ENCODE measurements around the gene POLQ.
"Not testable (repeated sequence)": the region's sequence is repeated elsewhere in the genome, so short reads cannot be mapped to it uniquely, and the experiment has no call there.

The POLQ gene

DNA sequence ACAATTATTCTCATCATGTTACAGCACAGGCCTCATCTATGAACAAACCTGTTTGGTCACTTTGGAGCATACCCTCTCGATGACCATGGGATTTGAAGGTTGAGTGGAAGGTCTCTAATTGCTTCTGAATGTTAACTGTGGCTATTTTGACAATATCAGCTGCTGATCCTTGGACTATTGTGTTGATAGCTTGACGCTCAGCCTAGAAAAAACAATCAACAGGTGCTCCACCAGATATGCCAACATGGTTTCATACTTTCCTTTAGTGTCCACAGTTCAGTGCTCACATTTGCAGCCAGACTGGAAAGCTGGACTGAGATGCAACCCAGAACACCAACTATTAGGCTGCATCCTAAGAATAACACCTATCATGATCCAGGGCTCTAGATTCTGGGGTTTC lies 109.7 kb downstream of the POLQ start:
- Histone ChIP-seq H3K9ac (no peak overlapping the region), H3K4me1 (peaks cover 19% of the 10 kb centered on the region), H3K36me3 (peaks cover 79% of the 10 kb centered on the region), H3K27me3 (no peaks in the 10 kb centered on the region), H3K4me3 (no peak overlapping the region), H3K4me2 (no peak overlapping the region), H3K9me3 (no peaks in the 10 kb centered on the region), H4K20me1 (no peaks in the 10 kb centered on the region), H3K27ac (no peak overlapping the region)
- TF ChIP-seq Cebpa-rat (IDR thresholded peaks at IDR 0.05), result no peak

DNA sequence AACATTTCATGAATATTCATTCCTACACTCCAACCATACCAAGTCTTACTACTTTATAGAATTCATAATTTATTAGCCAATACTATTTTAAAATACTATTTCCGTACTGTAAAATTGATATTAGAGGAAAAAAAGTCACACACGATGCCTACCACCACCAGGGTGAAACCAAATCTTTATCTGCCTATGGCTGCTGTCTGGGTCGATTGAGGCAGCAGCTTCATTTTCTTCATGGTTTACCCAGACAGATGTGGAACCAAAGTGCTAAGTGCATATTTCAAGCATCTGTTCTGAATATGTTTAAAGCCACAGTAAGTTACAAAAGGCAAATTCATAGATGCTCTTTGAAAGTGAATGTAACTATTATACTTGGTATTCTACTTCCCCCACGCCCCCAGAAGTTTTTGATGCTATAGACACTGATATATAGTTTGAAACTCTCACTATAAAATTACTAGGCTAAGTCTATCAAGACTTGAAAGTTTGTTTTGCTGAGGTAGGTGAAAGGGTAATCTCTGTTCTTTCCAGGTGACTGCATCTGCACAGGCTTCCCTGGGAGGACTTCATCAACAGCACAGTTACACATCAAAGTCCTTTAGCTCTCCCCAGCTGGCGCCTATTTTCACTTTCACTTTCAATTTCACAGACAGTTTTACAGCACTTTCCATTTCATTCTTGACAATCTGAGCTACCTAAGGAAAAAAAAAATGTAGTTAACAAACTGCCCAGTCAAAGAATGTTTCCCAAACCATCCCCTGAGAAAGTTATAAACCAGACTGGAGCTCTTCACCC lies 113.9 kb downstream of the POLQ start:
- H3K36me3 ChIP-seq, result peaks cover 77% of the 10 kb centered on the region
- H3K9me3 ChIP-seq, result no peaks in the 10 kb centered on the region
- peak overlapping the region; percentile 48 for H3K4me2 ChIP-seq
- no peak overlapping the region for H3K9ac ChIP-seq
- peaks cover 25% of the 10 kb centered on the region for H3K4me1 ChIP-seq
- no peak overlapping the region for H3K4me3 ChIP-seq
- no peak for TF ChIP-seq Cebpa-rat (IDR thresholded peaks at IDR 0.05)
- H4K20me1 ChIP-seq, result no peaks in the 10 kb centered on the region
- H3K27me3 ChIP-seq, result no peaks in the 10 kb centered on the region
- H3K27ac ChIP-seq, result no peak overlapping the region

DNA sequence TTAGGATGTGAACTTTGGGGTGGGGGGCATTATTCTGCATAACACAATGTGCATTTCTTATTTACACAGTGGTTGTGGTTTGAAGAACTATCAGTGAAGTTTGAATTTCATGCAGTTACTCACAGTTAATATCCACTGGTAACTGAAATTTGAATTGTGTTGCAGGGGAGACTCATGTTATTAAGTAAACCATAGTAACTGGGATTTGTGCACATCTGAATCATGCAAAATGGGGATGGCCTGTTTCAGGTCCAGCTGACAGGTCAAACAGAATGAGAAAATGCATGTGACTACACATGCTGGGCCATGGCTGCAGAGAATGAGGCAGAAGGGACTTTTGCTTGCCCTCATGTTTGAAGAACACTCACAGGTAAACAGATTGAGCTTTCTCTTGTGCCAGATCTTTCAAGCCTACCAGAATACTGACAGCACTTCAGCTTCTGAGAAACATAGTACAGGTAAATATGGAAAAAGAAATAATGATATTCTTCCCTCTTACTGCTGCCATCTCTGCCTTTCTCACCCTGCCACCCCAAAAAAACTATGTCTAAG lies 115.0 kb downstream of the POLQ start:
- Histone ChIP-seq H3K4me2 (no peak overlapping the region), H3K9me3 (no peaks in the 10 kb centered on the region), H3K27ac (no peak overlapping the region), H3K27me3 (no peaks in the 10 kb centered on the region), H3K4me1 (peaks cover 25% of the 10 kb centered on the region), H3K36me3 (peaks cover 77% of the 10 kb centered on the region), H3K9ac (no peak overlapping the region), H3K4me3 (no peak overlapping the region), H4K20me1 (no peaks in the 10 kb centered on the region)
- no peak for TF ChIP-seq Cebpa-rat (IDR thresholded peaks at IDR 0.05)

DNA sequence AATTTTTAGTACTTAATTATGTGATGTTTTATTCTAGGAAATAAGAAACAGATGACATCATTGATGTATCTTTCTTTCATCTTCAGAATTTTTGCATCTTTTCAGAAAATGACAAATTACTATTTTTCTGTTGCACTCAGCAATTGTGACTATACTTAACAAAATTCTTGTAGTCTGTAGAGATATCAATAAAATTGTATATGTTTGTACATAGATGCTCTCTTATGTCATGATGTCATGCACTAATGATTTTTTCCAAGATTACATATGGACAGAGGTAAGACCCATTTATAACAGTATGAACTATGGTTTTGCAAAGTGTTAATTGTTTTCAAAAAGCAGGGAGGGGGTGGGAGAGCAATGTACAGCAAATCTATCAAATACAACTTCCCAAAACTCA lies 121.2 kb downstream of the POLQ start:
- no peak overlapping the region for H3K4me2 ChIP-seq
- H3K36me3 ChIP-seq, result peaks cover 32% of the 10 kb centered on the region; the same call in 1 of the 2 replicates
- H4K20me1 ChIP-seq, result no peaks in the 10 kb centered on the region
- peaks cover 6% of the 10 kb centered on the region; the same call in 1 of the 2 replicates for H3K4me1 ChIP-seq
- H3K9ac ChIP-seq, result no peak overlapping the region
- H3K9me3 ChIP-seq, result no peaks in the 10 kb centered on the region
- no peak for TF ChIP-seq Cebpa-rat (IDR thresholded peaks at IDR 0.05)
- H3K27me3 ChIP-seq, result no peaks in the 10 kb centered on the region
- H3K4me3 ChIP-seq, result no peak overlapping the region
- no peak overlapping the region for H3K27ac ChIP-seq

DNA sequence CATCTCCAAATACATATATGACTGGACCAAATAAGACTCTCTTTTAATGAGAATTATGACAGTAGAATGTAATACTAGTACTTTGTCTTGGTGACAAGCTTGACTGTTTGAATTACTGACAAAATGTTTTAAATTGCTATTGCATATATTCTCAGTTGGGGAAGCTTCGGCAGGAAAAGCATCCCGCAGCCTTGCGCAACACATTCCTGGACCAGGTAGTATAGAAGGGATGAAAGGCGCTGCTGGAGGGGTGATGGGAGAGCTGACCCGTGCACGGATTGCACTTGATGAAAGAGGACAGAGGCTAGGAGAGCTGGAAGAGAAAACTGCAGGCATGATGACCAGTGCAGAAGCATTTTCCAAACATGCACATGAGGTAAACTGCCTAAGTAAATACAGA lies 127.6 kb downstream of the POLQ start:
- TF ChIP-seq Cebpa-rat (IDR thresholded peaks at IDR 0.05), result 0 out of 2 replicates have a peak, but pooled peaks have one; percentile 36
- Histone ChIP-seq H4K20me1 (no peaks in the 10 kb centered on the region), H3K4me2 (no peak overlapping the region), H3K36me3 (no peaks in the 10 kb centered on the region), H3K9ac (no peak overlapping the region), H3K4me1 (no peaks in the 10 kb centered on the region), H3K9me3 (no peaks in the 10 kb centered on the region), H3K4me3 (no peak overlapping the region), H3K27me3 (no peaks in the 10 kb centered on the region), H3K27ac (no peak overlapping the region)

DNA sequence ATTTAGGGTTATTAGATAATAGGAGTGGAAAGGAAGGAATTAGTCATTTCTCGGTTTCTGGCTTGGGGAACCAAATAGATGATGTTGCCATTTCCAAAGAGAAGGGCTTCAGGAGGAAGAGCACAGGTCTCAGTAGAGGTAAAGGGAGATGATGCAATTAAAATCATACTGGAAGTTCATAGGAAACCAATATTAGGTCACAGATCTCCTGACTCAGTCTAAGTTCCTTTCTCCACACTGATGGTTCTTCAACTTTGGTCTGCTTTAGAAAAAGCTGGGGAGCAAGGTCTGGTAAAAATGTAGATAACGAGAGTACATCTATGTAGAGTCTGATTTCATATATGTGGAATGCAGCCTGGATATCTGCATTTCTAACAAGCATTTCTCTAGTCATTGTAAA lies 130.9 kb downstream of the POLQ start:
- no peak overlapping the region for H3K27ac ChIP-seq
- no peak overlapping the region for H3K4me3 ChIP-seq
- TF ChIP-seq Cebpa-rat (IDR thresholded peaks at IDR 0.05), result no peak
- no peaks in the 10 kb centered on the region for H3K27me3 ChIP-seq
- no peaks in the 10 kb centered on the region for H3K4me1 ChIP-seq
- no peak overlapping the region for H3K4me2 ChIP-seq
- no peaks in the 10 kb centered on the region for H3K36me3 ChIP-seq
- no peaks in the 10 kb centered on the region for H3K9me3 ChIP-seq
- H3K9ac ChIP-seq, result no peak overlapping the region
- no peaks in the 10 kb centered on the region for H4K20me1 ChIP-seq

DNA sequence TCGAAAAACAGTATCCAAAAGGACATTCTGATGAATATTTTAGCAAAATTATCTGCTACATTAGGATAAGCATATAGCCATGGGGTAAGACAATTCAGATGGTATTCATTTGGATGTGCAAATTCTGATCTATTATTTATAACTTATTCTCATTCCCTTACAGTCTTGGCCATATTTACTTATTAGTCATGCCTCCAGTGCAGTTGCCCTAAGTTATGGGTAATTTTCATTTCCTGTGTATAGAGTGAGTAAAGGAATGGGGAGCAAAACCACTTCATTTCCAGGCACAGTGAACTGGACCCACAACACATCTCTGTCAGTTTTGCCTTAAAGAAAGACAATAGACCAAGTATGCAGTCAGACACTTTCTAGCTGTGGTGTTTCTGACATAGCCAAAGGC lies 134.3 kb downstream of the POLQ start:
- H3K9me3 ChIP-seq, result no peaks in the 10 kb centered on the region

DNA sequence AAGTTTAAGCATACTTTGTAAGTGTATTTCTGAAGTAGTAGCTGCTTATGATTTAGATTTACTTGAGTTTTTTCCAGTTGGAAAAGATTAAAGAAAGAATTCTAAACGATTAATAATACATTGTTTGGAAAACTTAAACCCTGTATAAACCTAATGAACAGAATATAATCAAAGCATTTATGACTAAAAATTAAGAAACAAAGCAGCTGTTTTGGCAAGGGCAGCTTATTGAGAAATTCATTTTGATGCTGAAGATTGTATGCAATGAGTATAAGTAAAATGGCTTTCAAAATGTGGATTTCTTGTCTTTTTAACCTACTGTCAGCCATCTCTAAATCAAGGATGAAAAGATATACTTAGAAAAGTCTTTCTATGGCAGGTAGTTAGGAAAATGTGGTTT lies 140.2 kb downstream of the POLQ start:
- no peak overlapping the region for H3K4me2 ChIP-seq
- TF ChIP-seq Cebpa-rat (IDR thresholded peaks at IDR 0.05), result no peak
- H3K27ac ChIP-seq, result no peak overlapping the region
- H3K9me3 ChIP-seq, result no peaks in the 10 kb centered on the region
- no peak overlapping the region for H3K4me3 ChIP-seq
- no peaks in the 10 kb centered on the region for H3K27me3 ChIP-seq
- no peak overlapping the region for H3K9ac ChIP-seq
- no peaks in the 10 kb centered on the region for H4K20me1 ChIP-seq
- no peaks in the 10 kb centered on the region for H3K36me3 ChIP-seq
- H3K4me1 ChIP-seq, result no peaks in the 10 kb centered on the region

More for the DNA sequence above, 134.3 kb downstream of the POLQ start:
- H3K4me3 ChIP-seq, result no peak overlapping the region
- no peaks in the 10 kb centered on the region for H4K20me1 ChIP-seq
- H3K9ac ChIP-seq, result no peak overlapping the region
- no peak overlapping the region for H3K27ac ChIP-seq
- TF ChIP-seq Cebpa-rat (IDR thresholded peaks at IDR 0.05), result no peak
- no peaks in the 10 kb centered on the region for H3K36me3 ChIP-seq
- H3K27me3 ChIP-seq, result no peaks in the 10 kb centered on the region
- no peaks in the 10 kb centered on the region for H3K4me1 ChIP-seq
- no peak overlapping the region for H3K4me2 ChIP-seq

DNA sequence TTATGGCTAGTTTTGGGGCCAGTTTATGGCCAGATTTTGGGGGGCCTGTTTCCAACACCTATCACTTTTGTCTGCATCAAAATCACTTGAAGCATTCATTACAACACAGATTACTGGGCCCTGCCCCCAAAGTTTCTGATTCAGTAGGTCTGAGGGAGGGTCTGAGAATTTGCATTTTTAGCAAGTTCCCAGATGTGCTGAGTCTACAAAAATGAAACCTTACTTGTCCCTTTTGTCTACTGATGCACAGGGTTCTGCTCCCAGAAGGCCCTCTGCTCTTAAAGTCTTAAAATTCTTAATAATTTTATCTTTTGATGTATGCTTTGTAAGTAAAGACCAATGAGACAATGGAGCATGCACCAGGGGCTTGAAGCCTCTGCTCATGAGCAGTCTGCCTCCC lies 146.0 kb downstream of the POLQ start:
- Histone ChIP-seq H3K9ac (no peak overlapping the region), H3K27ac (no peak overlapping the region), H3K4me3 (no peak overlapping the region), H3K4me1 (no peaks in the 10 kb centered on the region), H4K20me1 (no peaks in the 10 kb centered on the region), H3K36me3 (no peaks in the 10 kb centered on the region), H3K27me3 (no peaks in the 10 kb centered on the region), H3K9me3 (no peaks in the 10 kb centered on the region), H3K4me2 (no peak overlapping the region)
- TF ChIP-seq Cebpa-rat (IDR thresholded peaks at IDR 0.05), result no peak

DNA sequence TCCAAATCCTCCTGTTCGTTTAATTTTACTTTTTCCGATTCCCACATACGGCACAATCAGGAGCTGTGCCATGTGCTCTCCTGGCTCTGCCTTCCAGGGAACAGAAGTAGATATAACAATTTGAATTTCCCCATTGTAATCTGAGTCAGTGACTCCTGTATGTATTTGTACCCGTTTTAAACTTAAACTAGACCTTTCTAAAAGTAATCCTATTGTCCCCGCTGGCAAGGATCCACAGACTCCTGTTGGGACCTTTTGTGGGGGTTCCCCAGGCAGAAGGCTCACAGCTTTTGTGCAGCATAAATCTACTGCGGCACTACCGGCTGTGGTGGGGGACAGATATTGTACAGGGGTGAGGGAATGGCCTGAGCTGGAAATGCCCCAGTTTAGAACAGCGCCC lies 147.7 kb downstream of the POLQ start:
- H3K36me3 ChIP-seq, H3K4me3 ChIP-seq, H3K9me3 ChIP-seq, H3K9ac ChIP-seq, H3K27ac ChIP-seq, H3K27me3 ChIP-seq, H3K4me2 ChIP-seq, H3K4me1 ChIP-seq, H4K20me1 ChIP-seq: not testable (repeated sequence)

DNA sequence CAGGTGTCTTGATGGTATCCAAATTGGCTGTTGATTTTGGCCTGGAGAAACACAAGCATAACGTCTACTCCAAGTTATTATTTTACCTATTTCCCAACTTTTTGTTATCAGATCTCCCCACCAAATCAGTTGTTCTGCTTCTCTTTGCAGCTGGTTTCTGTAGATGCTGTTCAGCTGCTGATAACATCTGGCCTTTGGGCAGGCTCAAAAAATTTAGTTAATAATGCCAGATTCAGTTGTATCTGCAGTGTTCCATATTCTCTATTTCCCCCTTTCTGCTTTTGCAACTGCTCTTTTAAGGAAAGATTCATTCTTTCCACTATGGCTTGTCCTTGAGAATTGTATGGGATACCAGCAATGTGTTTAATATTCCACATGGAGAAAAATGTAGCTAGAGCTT lies 149.8 kb downstream of the POLQ start:
- H3K4me2 ChIP-seq, H3K4me3 ChIP-seq, H3K27ac ChIP-seq, H3K9me3 ChIP-seq, H3K27me3 ChIP-seq, H4K20me1 ChIP-seq, H3K4me1 ChIP-seq, H3K9ac ChIP-seq, H3K36me3 ChIP-seq: not testable (repeated sequence)

DNA sequence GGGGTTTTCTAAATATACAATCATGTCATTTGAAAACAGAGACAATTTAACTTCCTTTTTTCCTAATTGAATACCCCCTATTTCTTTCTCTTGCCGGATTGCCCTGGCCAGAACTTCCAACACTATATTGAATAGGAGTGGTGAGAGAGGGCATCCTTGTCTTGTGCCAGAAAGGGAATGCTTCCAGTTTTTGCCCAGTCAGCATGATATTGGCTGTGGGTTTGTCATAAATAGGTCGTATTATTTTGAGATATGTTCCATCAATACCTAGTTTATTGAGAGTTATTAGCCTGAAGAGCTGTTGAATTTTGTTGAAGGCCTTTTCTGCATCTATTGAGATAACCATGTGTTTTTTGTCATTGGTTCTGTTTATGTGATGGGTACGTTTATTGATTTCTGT lies 157.5 kb downstream of the POLQ start:
- H3K4me3 ChIP-seq, H3K36me3 ChIP-seq, H3K27ac ChIP-seq, H3K9me3 ChIP-seq, H3K4me1 ChIP-seq, H3K4me2 ChIP-seq, H3K27me3 ChIP-seq, H3K9ac ChIP-seq, H4K20me1 ChIP-seq: not testable (repeated sequence)
